HG03060 (cell line): ENCODE data around the gene TPD52L2.
"Not testable (repeated sequence)": the region's sequence is repeated elsewhere in the genome, so short reads cannot be mapped to it uniquely, and the experiment has no call there.

Source experiments
- ATAC-seq: cut with Tn5 transposase; IDR thresholded peaks from one replicate; pipeline ENCODE4 v1.9.1; 2021; ENCODE audit warnings: low read depth, moderate number of reproducible peaks; ENCODE audit not compliant: unreplicated experiment

The TPD52L2 gene

GRCh38 chr20:63877755-63878470, 12.8 kb downstream of the TPD52L2 start:
- no peak for ATAC-seq

DNA sequence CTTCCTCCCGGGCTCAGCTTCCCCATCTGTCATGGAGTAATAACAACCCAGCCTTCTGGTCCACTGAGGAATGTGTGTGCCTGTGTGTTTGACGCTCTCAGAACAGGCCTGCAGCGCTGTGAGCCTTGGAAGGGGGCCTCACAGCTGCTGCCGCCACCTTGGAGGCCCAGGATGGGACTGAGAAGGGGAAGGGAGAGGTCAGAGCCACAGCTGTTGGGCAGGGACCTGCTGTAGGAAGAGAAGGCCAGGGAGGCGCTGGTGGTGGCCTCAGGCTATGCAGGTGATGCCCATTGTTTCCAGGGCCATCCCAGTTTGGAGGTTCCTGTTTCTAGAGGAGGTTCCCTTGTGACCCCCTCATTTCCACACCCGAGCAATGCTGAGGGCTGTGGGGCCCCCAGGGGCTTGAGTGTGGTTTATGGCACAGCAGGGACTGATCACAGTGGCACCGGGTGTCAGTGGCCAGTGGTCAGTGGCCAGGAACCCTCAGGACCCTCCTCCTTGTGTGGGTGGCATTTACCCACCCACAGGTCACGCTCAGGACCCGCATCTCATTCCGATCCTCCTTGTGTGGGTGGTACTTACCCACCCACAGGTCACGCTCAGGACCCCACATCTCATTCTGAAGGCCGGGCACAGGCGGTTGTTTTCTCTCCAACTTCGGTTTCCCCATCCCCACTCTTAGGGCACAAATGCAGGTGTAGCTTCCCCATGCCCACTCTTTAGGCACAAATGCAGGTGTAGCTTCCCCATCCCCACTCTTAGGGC, 14.0 kb downstream of the TPD52L2 start:
- no peak for ATAC-seq

GRCh38 chr20:63880901-63881300, 15.8 kb downstream of the TPD52L2 start:
- not testable (repeated sequence) for ATAC-seq

- no peak for ATAC-seq
These were observed 16.6 kb downstream of the TPD52L2 start for GRCh38 chr20:63881451-63882226.

DNA sequence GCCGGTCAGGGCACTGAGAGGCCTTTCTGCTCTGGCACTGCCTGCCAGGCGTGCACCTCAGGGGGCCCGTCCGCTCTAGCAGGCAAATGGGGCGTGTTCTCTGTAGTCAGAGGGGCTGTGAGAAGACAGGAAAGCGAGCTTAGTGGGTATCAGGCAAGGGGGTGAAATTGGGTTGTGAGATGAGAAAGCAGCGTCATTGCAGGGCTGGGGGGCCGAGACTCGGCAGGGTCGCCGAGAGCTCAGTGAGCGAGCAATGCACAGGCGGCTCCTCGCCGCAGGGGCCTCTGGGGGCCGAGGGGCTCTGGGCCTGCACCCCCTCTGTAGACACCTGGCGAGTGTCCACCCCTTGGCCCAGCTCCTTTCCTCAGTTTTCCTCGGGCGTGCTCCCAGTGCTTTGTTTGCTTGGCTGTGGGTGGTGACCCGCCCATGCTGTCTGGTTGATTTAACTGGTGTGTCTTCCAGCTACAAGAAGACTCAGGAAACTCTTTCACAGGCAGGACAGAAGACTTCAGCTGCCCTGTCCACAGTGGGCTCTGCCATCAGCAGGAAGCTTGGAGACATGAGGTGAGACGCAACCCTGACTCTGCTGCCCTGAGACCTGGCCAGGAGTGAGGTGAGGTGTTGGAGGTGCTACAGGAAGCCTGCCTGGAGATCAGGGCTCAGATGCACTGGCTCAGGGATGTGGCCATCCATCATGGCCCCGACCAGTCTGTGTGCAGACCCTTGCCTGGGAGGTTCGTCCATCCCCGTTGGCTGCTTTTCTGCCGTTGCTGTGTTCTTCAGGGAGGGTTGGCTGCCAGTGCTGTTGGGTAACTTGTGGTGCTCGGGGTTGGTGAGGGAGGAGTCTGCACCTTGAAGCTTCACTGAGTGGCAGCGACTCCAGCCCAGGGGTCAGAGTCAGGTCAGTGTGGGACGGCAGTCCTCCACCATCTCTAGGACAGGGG, 17.5 kb downstream of the TPD52L2 start:
- no peak for ATAC-seq

GRCh38 chr20:63883201-63883593, 18.1 kb downstream of the TPD52L2 start:
- no peak for ATAC-seq

DNA sequence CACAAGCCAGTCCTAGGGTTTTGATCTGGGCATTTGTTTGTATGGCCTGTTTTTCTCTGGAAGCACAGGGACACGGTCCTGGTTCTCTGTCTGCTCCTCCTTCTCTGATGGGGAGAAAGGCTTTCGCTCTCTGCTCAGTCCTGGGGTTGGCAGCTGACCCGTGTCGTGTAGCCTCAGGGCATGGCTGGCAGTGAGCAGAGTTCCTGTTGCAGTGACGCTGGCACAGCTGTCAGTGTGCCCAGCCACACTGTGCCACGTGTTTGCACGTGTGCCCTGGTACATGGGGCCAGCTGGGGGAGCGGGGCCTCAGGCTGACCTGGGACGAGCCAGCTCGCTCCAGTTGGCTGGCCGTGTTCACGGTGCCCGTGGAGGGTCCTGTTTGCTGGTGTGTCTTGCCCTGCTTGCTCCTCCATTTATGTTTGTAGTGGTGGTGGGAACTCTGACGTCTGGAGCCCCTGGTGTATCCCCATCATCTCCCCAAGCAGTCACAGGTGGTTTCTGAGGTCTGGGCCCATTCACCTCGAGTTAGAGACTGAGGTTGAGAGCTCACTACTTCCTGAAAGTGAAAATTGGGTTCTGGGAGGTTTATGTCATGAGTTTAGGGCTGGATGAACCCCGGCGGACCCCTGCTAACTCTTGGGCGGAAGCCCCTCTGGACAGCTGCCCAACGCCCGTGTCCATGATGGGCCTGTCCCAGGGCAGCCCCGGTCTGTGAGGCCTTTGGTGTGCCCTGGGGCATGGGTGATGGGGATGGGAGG, 19.6 kb downstream of the TPD52L2 start:
- no peak for ATAC-seq

GRCh38 chr20:63885264-63886053, 20.4 kb downstream of the TPD52L2 start:
- no peak for ATAC-seq

DNA sequence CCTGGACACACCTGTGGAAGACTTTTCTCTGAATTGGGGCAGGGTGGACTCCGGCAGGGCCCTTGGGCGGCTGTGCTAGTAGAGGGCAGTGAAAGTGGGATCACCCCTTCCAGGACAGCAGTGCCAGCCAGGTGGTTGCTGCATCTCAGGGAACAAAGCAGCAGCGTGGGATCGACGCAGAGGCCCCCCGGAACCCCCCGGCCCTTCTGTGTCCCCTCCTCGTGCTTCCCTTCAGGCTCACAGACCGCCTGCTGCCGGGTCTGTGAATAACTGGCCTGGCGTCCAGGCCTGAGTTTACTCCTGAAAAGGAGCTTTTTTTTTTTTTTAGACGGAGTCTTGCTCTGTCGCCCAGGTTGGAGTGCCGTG, 21.0 kb downstream of the TPD52L2 start:
- ATAC-seq: no peak

- no peak for ATAC-seq
These were observed 21.9 kb downstream of the TPD52L2 start for GRCh38 chr20:63886921-63887320.

GRCh38 chr20:63889241-63890200, 24.5 kb downstream of the TPD52L2 start:
- no peak for ATAC-seq

GRCh38 chr20:63890201-63890576, 25.1 kb downstream of the TPD52L2 start:
- no peak for ATAC-seq

- ATAC-seq: no peak
These were observed 25.5 kb downstream of the TPD52L2 start for GRCh38 chr20:63890616-63891015.

- no peak for ATAC-seq
These were observed 26.3 kb downstream of the TPD52L2 start for GRCh38 chr20:63891061-63892002.

GRCh38 chr20:63892402-63892801, 27.3 kb downstream of the TPD52L2 start:
- ATAC-seq: no peak

DNA sequence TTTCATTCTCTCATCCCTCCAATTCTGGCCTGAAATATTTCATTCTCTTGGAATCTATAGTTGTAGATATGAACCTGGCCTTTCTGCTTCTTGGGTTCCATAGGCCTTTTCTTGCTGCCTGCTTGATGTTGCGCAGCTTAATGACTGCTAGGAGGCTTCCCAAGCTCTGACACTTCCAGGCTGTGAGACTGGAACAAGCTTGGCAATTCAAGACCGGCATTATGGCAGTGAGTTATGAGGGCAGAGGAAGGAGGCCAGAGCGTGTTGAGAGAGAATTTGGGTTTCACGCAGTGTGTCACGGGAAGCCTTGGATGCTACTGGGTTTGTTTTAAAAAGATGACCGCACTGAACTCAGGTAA, 28.9 kb downstream of the TPD52L2 start:
- no peak for ATAC-seq
